Effector memory CD4-positive, alpha-beta T cell (primary cell): ENCODE data around the gene SRSF2.

Source experiments
- DNase-seq, 3 donors: peaks; one replicate each; pipeline ENCODE4 v3.0.0-alpha.2; 2020
- H3K27ac ChIP-seq: 2 replicates; pipeline ENCODE4 v1.7.0; 2013; ENCODE audit warnings: mild to moderate bottlenecking, low read length, moderate library complexity; ENCODE audit not compliant: insufficient read depth, poor library complexity, severe bottlenecking
- H3K27me3 ChIP-seq: replicated peaks from 2 replicates; pipeline ENCODE4 v1.7.0; 2013; ENCODE audit warnings: mild to moderate bottlenecking, low read length; ENCODE audit not compliant: insufficient read depth, control insufficient read depth, poor library complexity, severe bottlenecking
- H3K36me3 ChIP-seq: 2 replicates; pipeline ENCODE4 v1.7.0; 2013; ENCODE audit warnings: mild to moderate bottlenecking, low read length, moderate library complexity; ENCODE audit not compliant: control insufficient read depth, insufficient read depth
- H3K4me1 ChIP-seq: 2 replicates; pipeline ENCODE4 v1.7.0; 2013; ENCODE audit warnings: low read length, mild to moderate bottlenecking; ENCODE audit not compliant: control insufficient read depth, insufficient read depth, poor library complexity, severe bottlenecking
- H3K4me3 ChIP-seq: 2 replicates; pipeline ENCODE4 v1.7.0; 2013; ENCODE audit warnings: low read length, low read depth, mild to moderate bottlenecking; ENCODE audit not compliant: insufficient read depth, poor library complexity, severe bottlenecking
- H3K9me3 ChIP-seq: 2 replicates; pipeline ENCODE4 v1.7.0; 2013; ENCODE audit warnings: mild to moderate bottlenecking, low read length, moderate library complexity; ENCODE audit not compliant: control insufficient read depth

Gene SRSF2

GRCh38 chr17:76695059-76695831 lies 41.9 kb downstream of the SRSF2 start:
- no peak for DNase-seq
- no peak overlapping the region for H3K27ac ChIP-seq
- no peaks in the 10 kb centered on the region for H3K36me3 ChIP-seq
- no peaks in the 10 kb centered on the region for H3K27me3 ChIP-seq
- no peaks in the 10 kb centered on the region for H3K9me3 ChIP-seq
- no peak overlapping the region for H3K4me3 ChIP-seq
- H3K4me1 ChIP-seq: no peaks in the 10 kb centered on the region

GRCh38 chr17:76691379-76692191 lies 45.5 kb downstream of the SRSF2 start:
- H3K4me3 ChIP-seq: no peak overlapping the region
- no peaks in the 10 kb centered on the region for H3K27me3 ChIP-seq
- H3K9me3 ChIP-seq: no peaks in the 10 kb centered on the region
- no peak overlapping the region for H3K27ac ChIP-seq
- no peak for DNase-seq
- no peaks in the 10 kb centered on the region for H3K36me3 ChIP-seq
- no peaks in the 10 kb centered on the region for H3K4me1 ChIP-seq

GRCh38 chr17:76690596-76691280 lies 46.4 kb downstream of the SRSF2 start:
- no peaks in the 10 kb centered on the region for H3K4me1 ChIP-seq
- H3K27ac ChIP-seq: no peak overlapping the region
- no peak for DNase-seq
- no peaks in the 10 kb centered on the region for H3K27me3 ChIP-seq
- H3K9me3 ChIP-seq: no peaks in the 10 kb centered on the region
- H3K36me3 ChIP-seq: no peaks in the 10 kb centered on the region
- no peak overlapping the region for H3K4me3 ChIP-seq

GRCh38 chr17:76689859-76690258 lies 47.3 kb downstream of the SRSF2 start:
- Histone ChIP-seq H3K36me3 (no peaks in the 10 kb centered on the region), H3K4me3 (no peak overlapping the region), H3K27ac (no peak overlapping the region), H3K27me3 (no peaks in the 10 kb centered on the region), H3K9me3 (no peaks in the 10 kb centered on the region), H3K4me1 (no peaks in the 10 kb centered on the region)
- no peak for DNase-seq

GRCh38 chr17:76688165-76688622 lies 48.9 kb downstream of the SRSF2 start:
- DNase-seq: no peak
- Histone ChIP-seq H3K4me3 (no peak overlapping the region), H3K9me3 (no peaks in the 10 kb centered on the region), H3K27ac (no peak overlapping the region), H3K36me3 (no peaks in the 10 kb centered on the region), H3K27me3 (no peaks in the 10 kb centered on the region), H3K4me1 (no peaks in the 10 kb centered on the region)

- Histone ChIP-seq H3K36me3 (no peaks in the 10 kb centered on the region), H3K4me3 (no peak overlapping the region), H3K4me1 (no peaks in the 10 kb centered on the region), H3K9me3 (no peaks in the 10 kb centered on the region), H3K27ac (no peak overlapping the region), H3K27me3 (no peaks in the 10 kb centered on the region)
- DNase-seq: no peak
Observed at GRCh38 chr17:76687298-76688164, 49.6 kb downstream of the SRSF2 start.

- no peak overlapping the region for H3K27ac ChIP-seq
- no peaks in the 10 kb centered on the region for H3K27me3 ChIP-seq
- H3K4me3 ChIP-seq: no peak overlapping the region
- no peaks in the 10 kb centered on the region for H3K9me3 ChIP-seq
- peaks cover under 1% of the 10 kb centered on the region for H3K4me1 ChIP-seq
- H3K36me3 ChIP-seq: no peaks in the 10 kb centered on the region
- no peak for DNase-seq
Observed at GRCh38 chr17:76686538-76687297, 50.4 kb downstream of the SRSF2 start.

- Histone ChIP-seq H3K27me3 (no peaks in the 10 kb centered on the region), H3K27ac (no peak overlapping the region), H3K36me3 (no peaks in the 10 kb centered on the region), H3K4me3 (no peak overlapping the region), H3K4me1 (peaks cover 7% of the 10 kb centered on the region), H3K9me3 (no peaks in the 10 kb centered on the region)
- no peak for DNase-seq
Observed at GRCh38 chr17:76685846-76686245, 51.3 kb downstream of the SRSF2 start.

- peaks cover 7% of the 10 kb centered on the region for H3K4me1 ChIP-seq
- no peaks in the 10 kb centered on the region for H3K36me3 ChIP-seq
- H3K9me3 ChIP-seq: no peaks in the 10 kb centered on the region
- H3K27ac ChIP-seq: no peak overlapping the region
- H3K27me3 ChIP-seq: no peaks in the 10 kb centered on the region
- DNase-seq: no peak
- H3K4me3 ChIP-seq: no peak overlapping the region
Observed at GRCh38 chr17:76685366-76685765, 51.8 kb downstream of the SRSF2 start.
